ENCODE measurements around the gene CD44.
"Not testable (repeated sequence)": the region's sequence is repeated elsewhere in the genome, so short reads cannot be mapped to it uniquely, and the experiment has no call there.

CD44 gene

DNA sequence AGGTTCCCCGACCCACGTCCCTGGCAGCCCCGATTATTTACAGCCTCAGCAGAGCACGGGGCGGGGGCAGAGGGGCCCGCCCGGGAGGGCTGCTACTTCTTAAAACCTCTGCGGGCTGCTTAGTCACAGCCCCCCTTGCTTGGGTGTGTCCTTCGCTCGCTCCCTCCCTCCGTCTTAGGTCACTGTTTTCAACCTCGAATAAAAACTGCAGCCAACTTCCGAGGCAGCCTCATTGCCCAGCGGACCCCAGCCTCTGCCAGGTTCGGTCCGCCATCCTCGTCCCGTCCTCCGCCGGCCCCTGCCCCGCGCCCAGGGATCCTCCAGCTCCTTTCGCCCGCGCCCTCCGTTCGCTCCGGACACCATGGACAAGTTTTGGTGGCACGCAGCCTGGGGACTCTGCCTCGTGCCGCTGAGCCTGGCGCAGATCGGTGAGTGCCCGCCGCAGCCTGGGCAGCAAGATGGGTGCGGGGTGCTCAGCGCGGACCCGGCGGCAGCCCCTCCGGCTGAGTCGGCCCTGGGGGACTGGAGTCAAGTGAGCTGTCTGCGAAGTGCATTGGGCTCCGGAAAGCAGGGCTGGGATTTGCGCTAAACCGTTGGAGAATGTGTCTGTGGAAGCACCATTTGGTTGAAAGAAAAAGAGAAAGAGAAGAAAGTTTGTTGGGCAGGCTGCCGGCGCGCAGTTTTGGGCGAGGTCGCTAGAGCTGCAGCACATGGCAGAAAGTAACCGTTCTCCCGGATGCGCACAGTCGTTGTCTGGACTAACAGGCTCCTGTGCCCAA lies at the start of gene CD44:
CD44 (plus strand) TSS at position 229 of the 779 bp plus-strand sequence; CDS start at position 362, 133 bp downstream.
- peak; percentile 65 for DNase-seq (ENCODE audit: low spot score)

DNA sequence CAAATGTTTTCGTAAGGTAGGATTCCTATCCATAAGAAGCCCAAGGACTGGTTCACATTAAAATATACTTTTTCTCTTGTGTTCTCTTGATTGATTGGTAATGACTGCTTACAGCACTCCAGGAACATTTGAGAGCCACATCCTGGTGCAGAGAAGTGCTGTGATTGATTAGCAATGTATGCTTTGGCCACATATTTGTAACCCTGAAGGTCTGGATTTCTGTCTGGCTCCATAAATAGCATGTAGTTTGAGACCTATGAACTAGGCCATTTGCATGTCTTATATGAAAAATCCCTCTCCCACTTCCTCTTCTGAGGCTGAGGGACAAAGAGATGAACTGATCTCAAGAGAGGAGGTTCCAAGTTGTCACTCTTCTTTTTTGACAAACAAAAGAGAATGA lies 49.3 kb upstream of the CD44 start:
- DNase-seq (ENCODE audit: low spot score), result no peak

DNA sequence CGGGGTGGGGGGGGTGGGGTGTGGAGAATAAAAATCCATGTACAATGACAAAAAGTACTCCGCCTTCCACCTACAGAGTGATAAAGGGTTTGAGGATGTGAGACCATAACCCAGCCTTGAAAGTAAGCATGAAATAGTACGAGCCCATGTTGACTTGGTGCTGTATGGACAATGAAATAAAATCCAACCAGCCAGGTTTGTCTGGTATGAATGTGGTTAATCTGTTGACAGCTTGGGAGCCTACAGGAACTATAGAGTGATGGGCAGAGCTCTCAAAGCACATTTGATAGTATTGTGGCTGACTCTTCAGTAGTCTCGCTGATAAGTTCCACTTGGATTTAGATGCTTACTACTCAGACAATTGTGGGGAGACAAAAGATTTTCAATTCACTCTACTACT lies 48.8 kb upstream of the CD44 start:
- DNase-seq (ENCODE audit: low spot score), result no peak

DNA sequence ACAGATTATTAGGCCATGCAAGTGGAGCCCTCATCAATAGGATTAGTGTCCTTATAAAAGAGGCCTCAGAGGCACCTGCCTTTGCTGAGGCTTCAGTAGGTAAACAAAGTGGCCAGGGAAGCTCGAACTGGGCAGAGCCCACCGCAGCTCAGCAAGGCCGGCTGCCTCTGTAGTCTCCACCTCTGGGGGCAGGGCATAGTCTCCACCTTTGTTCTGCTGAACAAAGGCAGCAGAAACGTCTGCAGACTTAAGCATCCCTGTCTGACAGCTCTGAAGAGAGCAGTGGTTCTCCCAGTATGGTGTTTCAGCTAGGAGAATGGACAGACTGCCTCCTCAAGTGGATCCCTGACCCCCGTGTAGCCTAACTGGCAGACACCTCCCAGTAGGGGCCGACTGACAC lies 48.0 kb upstream of the CD44 start:
- DNase-seq (ENCODE audit: low spot score), result not testable (repeated sequence)

GRCh38 chr11:35096723-35097122 lies 42.2 kb upstream of the CD44 start:
- DNase-seq (ENCODE audit: low spot score), result no peak

GRCh38 chr11:35097814-35098455 lies 41.0 kb upstream of the CD44 start:
- no peak for DNase-seq (ENCODE audit: low spot score)

DNA sequence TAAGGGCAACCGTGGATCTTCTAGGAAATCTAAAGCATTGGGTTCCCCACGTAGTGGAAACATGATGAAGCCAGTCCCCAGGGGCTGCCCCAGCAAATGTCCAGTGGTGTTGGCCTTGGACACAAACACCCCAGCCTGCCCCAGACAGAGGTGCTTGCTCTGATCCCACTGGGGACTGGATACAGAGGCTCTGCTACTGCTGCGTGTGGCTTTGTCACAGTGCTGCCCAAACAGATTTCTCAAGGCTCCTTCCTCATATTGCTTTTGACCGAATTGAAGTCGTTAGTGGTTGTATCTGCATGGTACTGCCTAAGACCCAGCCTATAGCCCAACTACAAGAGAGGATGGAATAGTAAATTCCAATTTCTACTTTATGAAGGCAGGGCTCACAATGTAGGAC lies 40.1 kb upstream of the CD44 start:
- no peak for DNase-seq (ENCODE audit: low spot score)

- DNase-seq (ENCODE audit: low spot score), result no peak
These were observed 39.5 kb upstream of the CD44 start for GRCh38 chr11:35099278-35100012.

GRCh38 chr11:35100013-35100383 lies 39.0 kb upstream of the CD44 start:
- no peak for DNase-seq (ENCODE audit: low spot score)

GRCh38 chr11:35101223-35101622 lies 37.7 kb upstream of the CD44 start:
- DNase-seq (ENCODE audit: low spot score), result no peak

- no peak for DNase-seq (ENCODE audit: low spot score)
These were observed 36.7 kb upstream of the CD44 start for GRCh38 chr11:35102267-35102666.

- DNase-seq (ENCODE audit: low spot score), result no peak
These were observed 35.4 kb upstream of the CD44 start for GRCh38 chr11:35103366-35104208.

- no peak for DNase-seq (ENCODE audit: low spot score)
These were observed 34.3 kb upstream of the CD44 start for GRCh38 chr11:35104655-35105054.

- no peak for DNase-seq (ENCODE audit: low spot score)
These were observed 33.5 kb upstream of the CD44 start for GRCh38 chr11:35105319-35106079.

- DNase-seq (ENCODE audit: low spot score), result no peak
These were observed 32.4 kb upstream of the CD44 start for GRCh38 chr11:35106595-35106994.

GRCh38 chr11:35107861-35108260 lies 31.1 kb upstream of the CD44 start:
- no peak for DNase-seq (ENCODE audit: low spot score)

GRCh38 chr11:35108336-35108735 lies 30.6 kb upstream of the CD44 start:
- DNase-seq (ENCODE audit: low spot score), result not testable (repeated sequence)

- DNase-seq (ENCODE audit: low spot score), result no peak
These were observed 29.9 kb upstream of the CD44 start for GRCh38 chr11:35109041-35109440.

DNA sequence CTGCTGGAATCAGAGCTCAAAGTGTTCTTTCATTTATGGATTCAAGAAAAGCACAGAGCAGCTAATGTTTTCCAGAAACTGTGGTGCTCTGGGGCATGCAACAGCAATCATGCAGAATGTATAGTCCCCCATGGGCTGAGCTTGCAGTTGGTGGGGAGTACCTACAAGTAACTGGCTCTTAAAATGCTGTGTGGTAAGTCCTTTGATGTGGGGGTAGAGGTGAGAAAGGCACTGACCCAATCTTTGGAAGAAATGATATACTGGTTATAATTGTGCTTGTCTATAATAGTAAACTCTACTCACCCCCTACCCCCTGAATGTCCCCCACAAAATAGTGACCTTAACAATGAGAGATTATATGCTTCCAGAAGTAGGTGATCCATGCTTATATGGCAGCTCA lies 29.1 kb upstream of the CD44 start:
- DNase-seq (ENCODE audit: low spot score), result no peak

- no peak for DNase-seq (ENCODE audit: low spot score)
These were observed 27.6 kb upstream of the CD44 start for GRCh38 chr11:35111161-35112055.

Data from iPS-NIHi11 (cell line).